CD4-positive, alpha-beta T cell (primary cell): ENCODE results near the gene MAP2K4. TPM values are rescaled to one million over a fixed set of nuclear protein-coding genes. Genes with fewer than 3 reads are reported as not detected.

Experiments
- ATAC-seq: fragments of 200-7000 bp; cut with Tn5 transposase; one replicate; pipeline ENCODE4 v1.10.0; 2022; ENCODE audit warnings: mild to moderate bottlenecking; ENCODE audit not compliant: poor library complexity
- CTCF ChIA-PET: fragments of 350-600 bp; sonication (Branson Sonifier 250); formaldehyde crosslinking; loops from one replicate; lab custom pipeline; 2021; ENCODE audit warnings: antibody characterized with exemption, inconsistent platforms; lab: Charles Lee
- POLR2A ChIA-PET: fragments of 350-600 bp; sonication (Branson Sonifier 250); formaldehyde crosslinking; loops from one replicate; lab custom pipeline; 2021; ENCODE audit warnings: antibody characterized with exemption, inconsistent platforms; lab: Charles Lee
- DNase-seq, 14 experiments: peaks; one replicate each; pipeline ENCODE4 v3.0.0-alpha.2; 2013 to 2020; ENCODE audit warnings: mixed read lengths in 2 of 14
- H3K27ac ChIP-seq, 2 donors: one replicate each; pipeline versions ENCODE4 v1.5.1 to v1.7.0; 2013; ENCODE audit warnings: low read length in 2 of 2, low read depth in 1 of 2, mild to moderate bottlenecking in 1 of 2
- H3K27me3 ChIP-seq, 2 experiments: 1 replicate in 1 of 2; 2 replicates in 1 of 2; pipeline versions ENCODE4 v1.6.1 to v1.7.0; 2013; ENCODE audit warnings: low read length in 2 of 2, control low read depth in 1 of 2, mild to moderate bottlenecking in 1 of 2, moderate library complexity in 1 of 2; ENCODE audit not compliant: insufficient read depth in 2 of 2, control insufficient read depth in 1 of 2
- H3K36me3 ChIP-seq: one replicate; pipeline ENCODE4 v1.6.1; 2013; ENCODE audit warnings: low read length, control low read depth; ENCODE audit not compliant: insufficient read depth
- H3K4me1 ChIP-seq: one replicate; pipeline ENCODE4 v1.6.1; 2013; ENCODE audit warnings: low read length, control low read depth; ENCODE audit not compliant: insufficient read depth
- H3K4me3 ChIP-seq: one replicate; pipeline ENCODE4 v1.5.1; 2013; ENCODE audit warnings: mild to moderate bottlenecking, low read length, moderate library complexity
- H3K9me3 ChIP-seq, 2 experiments: 1 replicate in 1 of 2; 2 replicates in 1 of 2; pipeline versions ENCODE4 v1.6.1 to v1.7.0; 2013; ENCODE audit warnings: low read length in 2 of 2, mild to moderate bottlenecking in 2 of 2, control low read depth in 1 of 2, moderate library complexity in 1 of 2; ENCODE audit not compliant: control insufficient read depth in 1 of 2, insufficient read depth in 1 of 2
- H3K27ac Mint-ChIP-seq: one replicate; pipeline ENCODE4 v1.8.0; 2020; ENCODE audit warnings: mixed read lengths
- H3K27me3 Mint-ChIP-seq: one replicate; pipeline ENCODE4 v1.8.0; 2021; ENCODE audit warnings: mixed read lengths
- H3K36me3 Mint-ChIP-seq: one replicate; pipeline ENCODE4 v1.8.0; 2021; ENCODE audit warnings: low read depth, mixed read lengths
- H3K4me1 Mint-ChIP-seq: one replicate; pipeline ENCODE4 v1.8.0; 2021; ENCODE audit warnings: low read depth, mixed read lengths
- H3K4me3 Mint-ChIP-seq: one replicate; pipeline ENCODE4 v1.8.0; 2020; ENCODE audit warnings: mild to moderate bottlenecking, mixed read lengths
- H3K9me3 Mint-ChIP-seq: one replicate; pipeline ENCODE4 v1.8.0; 2020; ENCODE audit warnings: mixed read lengths
- intact Hi-C, 2 experiments: fragments of 100-400 bp; cut with DNase I in 1 of 2; cut with micrococcal nuclease in 1 of 2; formaldehyde crosslinking; loops; one replicate each; pipeline versions ENCODE4 v1.15.1 to v1.9.0; 2023 to 2025; cut with DNase I, micrococcal nuclease
- total RNA-seq, 174 experiments: library from RNA in 2 of 174; stranded (reverse) in 2 of 174; gene quantifications; one replicate each; pipeline ENCODE4 v1.2.3 and lab custom pipeline; 2021 to 2026
- TF ChIP-seq, protein P1 (sequence below): fragments of 200-600 bp; IDR thresholded peaks from one replicate; pipeline ENCODE4 v1.8.0; 2022; ENCODE audit warnings: antibody characterized with exemption, mild to moderate bottlenecking

The MAP2K4 gene
- total RNA-seq, 2 experiments from 2014 or later, result 22.4 to 22.6 TPM

DNA sequence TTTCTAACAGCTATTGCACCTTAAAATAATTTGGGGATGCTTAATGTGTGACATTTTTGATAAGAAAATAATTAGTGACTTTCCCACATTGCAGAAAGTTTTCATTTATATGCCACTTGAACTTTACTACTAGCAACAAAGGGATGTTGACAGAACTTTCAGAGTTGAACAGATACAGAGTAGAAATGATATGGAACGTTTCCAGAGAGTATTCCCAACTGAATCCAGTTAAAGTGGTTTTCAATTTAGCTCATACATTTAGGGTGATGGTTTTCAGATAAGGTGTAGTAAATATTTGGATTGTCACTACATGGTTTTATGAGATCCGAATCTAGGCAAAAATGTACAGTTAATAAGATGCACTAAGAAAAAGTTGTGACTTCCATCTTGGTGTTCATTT is 17.3 kb downstream of the MAP2K4 start:
- H3K27me3 ChIP-seq, result no peaks in the 10 kb centered on the region
- H3K36me3 ChIP-seq, result peaks cover 4% of the 10 kb centered on the region
- ChIA-PET CTCF (interaction anchor here (1.2 kb wide), 1 partner anchor 10 kb away, joined by 4 read pairs; no protein-coding TSS in a partner anchor), POLR2A (interaction anchor here (0.8 kb wide), 1 partner anchor 40 kb away, joined by 4 read pairs; the partner anchor contains the start of gene ZNF18)
- ATAC-seq (no peak), DNase-seq (no peak)
- no peaks in the 10 kb centered on the region for H3K9me3 ChIP-seq
- intact Hi-C loops, result no loop called here
- peaks cover 9% of the 10 kb centered on the region for H3K36me3 Mint-ChIP-seq
- no peaks in the 10 kb centered on the region for H3K9me3 Mint-ChIP-seq
- H3K27ac Mint-ChIP-seq, result no peak overlapping the region
- no peaks in the 10 kb centered on the region for H3K27me3 Mint-ChIP-seq
- H3K4me3 ChIP-seq, result no peak overlapping the region
- TF ChIP-seq, protein P1, sequence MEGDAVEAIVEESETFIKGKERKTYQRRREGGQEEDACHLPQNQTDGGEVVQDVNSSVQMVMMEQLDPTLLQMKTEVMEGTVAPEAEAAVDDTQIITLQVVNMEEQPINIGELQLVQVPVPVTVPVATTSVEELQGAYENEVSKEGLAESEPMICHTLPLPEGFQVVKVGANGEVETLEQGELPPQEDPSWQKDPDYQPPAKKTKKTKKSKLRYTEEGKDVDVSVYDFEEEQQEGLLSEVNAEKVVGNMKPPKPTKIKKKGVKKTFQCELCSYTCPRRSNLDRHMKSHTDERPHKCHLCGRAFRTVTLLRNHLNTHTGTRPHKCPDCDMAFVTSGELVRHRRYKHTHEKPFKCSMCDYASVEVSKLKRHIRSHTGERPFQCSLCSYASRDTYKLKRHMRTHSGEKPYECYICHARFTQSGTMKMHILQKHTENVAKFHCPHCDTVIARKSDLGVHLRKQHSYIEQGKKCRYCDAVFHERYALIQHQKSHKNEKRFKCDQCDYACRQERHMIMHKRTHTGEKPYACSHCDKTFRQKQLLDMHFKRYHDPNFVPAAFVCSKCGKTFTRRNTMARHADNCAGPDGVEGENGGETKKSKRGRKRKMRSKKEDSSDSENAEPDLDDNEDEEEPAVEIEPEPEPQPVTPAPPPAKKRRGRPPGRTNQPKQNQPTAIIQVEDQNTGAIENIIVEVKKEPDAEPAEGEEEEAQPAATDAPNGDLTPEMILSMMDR, result no peak
- no peak overlapping the region for H3K4me3 Mint-ChIP-seq
- no peaks in the 10 kb centered on the region for H3K4me1 ChIP-seq
- no peak overlapping the region for H3K27ac ChIP-seq
- peaks cover 68% of the 10 kb centered on the region for H3K4me1 Mint-ChIP-seq

DNA sequence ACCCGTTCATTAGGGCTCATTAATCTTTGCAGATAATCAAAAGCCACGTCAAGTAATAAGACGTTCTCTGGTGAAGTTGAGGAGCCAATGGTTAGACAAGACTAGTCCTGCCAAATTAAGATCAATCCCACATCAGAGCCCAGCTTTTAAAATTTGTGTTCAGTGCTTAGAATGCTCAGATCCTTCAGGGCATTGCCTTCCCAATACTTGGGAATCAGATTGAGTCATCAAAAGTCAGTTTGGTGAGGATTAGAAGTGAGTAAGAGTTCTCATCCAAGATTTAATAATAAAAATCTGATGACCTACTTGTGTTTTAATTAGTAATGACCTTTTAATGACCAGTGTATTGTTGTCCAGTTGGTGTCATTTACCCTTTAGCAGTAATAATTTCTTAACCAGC is 19.8 kb downstream of the MAP2K4 start:
- H3K36me3 ChIP-seq, result no peaks in the 10 kb centered on the region
- H3K27me3 Mint-ChIP-seq, result no peaks in the 10 kb centered on the region
- H3K27ac ChIP-seq, result no peak overlapping the region
- H3K4me3 Mint-ChIP-seq, result no peak overlapping the region
- TF ChIP-seq, protein P1, result no peak
- peaks cover 76% of the 10 kb centered on the region for H3K4me1 Mint-ChIP-seq
- ATAC-seq, result no peak
- H3K27me3 ChIP-seq, result no peaks in the 10 kb centered on the region
- ChIA-PET CTCF (interaction anchor here (1.0 kb wide), 1 partner anchor 25 kb away, joined by 3 read pairs; no protein-coding TSS in a partner anchor), POLR2A (no interaction called here)
- no peaks in the 10 kb centered on the region for H3K4me1 ChIP-seq
- no peak overlapping the region for H3K4me3 ChIP-seq
- H3K9me3 ChIP-seq, result no peaks in the 10 kb centered on the region
- H3K27ac Mint-ChIP-seq, result no peak overlapping the region
- DNase-seq, result no peak
- no peaks in the 10 kb centered on the region for H3K9me3 Mint-ChIP-seq
- H3K36me3 Mint-ChIP-seq, result no peaks in the 10 kb centered on the region
- intact Hi-C loops, result no loop called here

DNA sequence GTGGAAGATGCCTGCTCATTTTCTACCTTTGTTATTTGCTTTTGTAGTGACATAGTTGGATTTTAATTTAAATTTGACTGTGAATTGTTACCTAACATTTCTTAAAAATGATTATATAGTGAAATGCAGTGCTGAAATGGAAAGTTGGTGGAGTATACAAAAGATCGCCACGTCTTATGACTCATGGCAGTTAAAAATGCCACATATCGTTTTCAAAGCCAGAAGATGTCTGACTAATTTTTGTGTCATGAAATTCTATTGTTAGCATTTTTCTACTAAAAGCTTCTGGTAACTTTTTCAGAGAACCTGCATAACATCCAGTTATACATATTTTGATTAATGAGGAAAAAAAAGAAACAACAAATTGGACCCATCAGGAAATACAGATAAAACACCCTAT is 20.6 kb downstream of the MAP2K4 start:
- H3K4me1 Mint-ChIP-seq, result peaks cover 77% of the 10 kb centered on the region

More for the DNA sequence above, 20.6 kb downstream of the MAP2K4 start:
- DNase-seq (no peak), ATAC-seq (no peak)
- Mint-ChIP-seq H3K4me3 (no peak overlapping the region), H3K27ac (no peak overlapping the region), H3K27me3 (no peaks in the 10 kb centered on the region), H3K36me3 (no peaks in the 10 kb centered on the region), H3K9me3 (no peaks in the 10 kb centered on the region)
- H3K27ac ChIP-seq, result no peak overlapping the region
- H3K27me3 ChIP-seq, result no peaks in the 10 kb centered on the region
- POLR2A ChIA-PET, result interaction anchor here (0.7 kb wide), 1 partner anchor 17 kb away, joined by 3 read pairs; no protein-coding TSS in a partner anchor
- no peak overlapping the region for H3K4me3 ChIP-seq
- TF ChIP-seq, protein P1, result no peak
- H3K9me3 ChIP-seq, result no peaks in the 10 kb centered on the region
- intact Hi-C loops, result no loop called here
- no peaks in the 10 kb centered on the region for H3K36me3 ChIP-seq
- H3K4me1 ChIP-seq, result no peaks in the 10 kb centered on the region
- CTCF ChIA-PET, result no interaction called here
